Stimulated activated CD4-positive, alpha-beta T cell treated with anti-CD3 and anti-CD28 coated beads, Interleukin-12 subunit alpha, Interleukin-12 subunit beta, amount 100 ng/mL, for 24 hours (primary cell): ENCODE results near the gene LNPK.
"Not testable (repeated sequence)": the region's sequence is repeated elsewhere in the genome, so short reads cannot be mapped to it uniquely, and the experiment has no call there.

Experiments
- DNase-seq, 2 experiments: peaks; one replicate each; pipeline ENCODE4 v3.0.0-alpha.2; 2020; ENCODE audit warnings: low read depth in 2 of 2

LNPK gene

GRCh38 chr2:175903384-175903936 is 98.6 kb downstream of the LNPK start:
- no peak for DNase-seq

- not testable (repeated sequence) for DNase-seq
Observed at GRCh38 chr2:175895957-175896356, 106.1 kb downstream of the LNPK start.

- no peak for DNase-seq
Observed at GRCh38 chr2:175892046-175892445, 110.0 kb downstream of the LNPK start.

- DNase-seq = no peak
Observed at GRCh38 chr2:175890636-175891242, 111.3 kb downstream of the LNPK start.

GRCh38 chr2:175889701-175890302 is 112.3 kb downstream of the LNPK start:
- DNase-seq = no peak

GRCh38 chr2:175887776-175888175 is 114.3 kb downstream of the LNPK start:
- no peak for DNase-seq

- no peak for DNase-seq
Observed at GRCh38 chr2:175884697-175885393, 117.2 kb downstream of the LNPK start.

- DNase-seq = no peak
Observed at GRCh38 chr2:175883586-175884194, 118.4 kb downstream of the LNPK start.

GRCh38 chr2:175879679-175880078 is 122.4 kb downstream of the LNPK start:
- DNase-seq = no peak

GRCh38 chr2:175877845-175878544 is 124.1 kb downstream of the LNPK start:
- no peak for DNase-seq

- no peak for DNase-seq
Observed at GRCh38 chr2:175874291-175874690, 127.8 kb downstream of the LNPK start.
